Measurements from ENCODE around the gene FAT1. TPM values are rescaled to one million over a fixed set of nuclear protein-coding genes. Genes with fewer than 3 reads are reported as not detected.

The FAT1 gene
- total RNA-seq, 4 donors from 2014 or later, result 2.3 to 9.7 (median 4.8) TPM

- Histone ChIP-seq H3K4me3 (no peak overlapping the region), H3K27ac (no peak overlapping the region), H3K9me3 (no peaks in the 10 kb centered on the region), H3K27me3 (no peaks in the 10 kb centered on the region), H3K36me3 (no peaks in the 10 kb centered on the region), H3K4me1 (no peaks in the 10 kb centered on the region)
- no peak for TF ChIP-seq CTCF (IDR thresholded peaks at IDR 0.05 in 4 of 5, conservative IDR thresholded peaks at IDR 0.05 in 1 of 5)
- TF ChIP-seq POLR2A (IDR thresholded peaks at IDR 0.05), result no peak
- intact Hi-C loops (cut with DNase I; ENCODE audit: low total_unique reads) (no loop called here), in situ Hi-C loops (cut with MboI; ENCODE audit: low sequenced_read_pairs in 4 of 4) (loop anchor here in 1 of 4 donors (25.0 kb wide), 1 partner anchor 304 kb away; no protein-coding TSS in a partner anchor)
- ATAC-seq (no peak), DNase-seq (no peak)
Observed at GRCh38 chr4:186591651-186592050, 132.0 kb downstream of the FAT1 start.

- DNase-seq (no peak), ATAC-seq (no peak)
- intact Hi-C loops (cut with DNase I; ENCODE audit: low total_unique reads) (no loop called here), in situ Hi-C loops (cut with MboI; ENCODE audit: low sequenced_read_pairs in 4 of 4) (loop anchor here (5.0 to 25.0 kb wide), 3 partner anchors 286 to 301 kb away; no protein-coding TSS in a partner anchor)
- Histone ChIP-seq H3K27me3 (no peaks in the 10 kb centered on the region), H3K27ac (no peak overlapping the region), H3K36me3 (no peaks in the 10 kb centered on the region), H3K9me3 (no peaks in the 10 kb centered on the region), H3K4me1 (no peaks in the 10 kb centered on the region), H3K4me3 (no peak overlapping the region)
- no peak for TF ChIP-seq POLR2A (IDR thresholded peaks at IDR 0.05)
- TF ChIP-seq CTCF (IDR thresholded peaks at IDR 0.05 in 4 of 5, conservative IDR thresholded peaks at IDR 0.05 in 1 of 5), result no peak
Observed at GRCh38 chr4:186588503-186588902, 135.2 kb downstream of the FAT1 start.

DNA sequence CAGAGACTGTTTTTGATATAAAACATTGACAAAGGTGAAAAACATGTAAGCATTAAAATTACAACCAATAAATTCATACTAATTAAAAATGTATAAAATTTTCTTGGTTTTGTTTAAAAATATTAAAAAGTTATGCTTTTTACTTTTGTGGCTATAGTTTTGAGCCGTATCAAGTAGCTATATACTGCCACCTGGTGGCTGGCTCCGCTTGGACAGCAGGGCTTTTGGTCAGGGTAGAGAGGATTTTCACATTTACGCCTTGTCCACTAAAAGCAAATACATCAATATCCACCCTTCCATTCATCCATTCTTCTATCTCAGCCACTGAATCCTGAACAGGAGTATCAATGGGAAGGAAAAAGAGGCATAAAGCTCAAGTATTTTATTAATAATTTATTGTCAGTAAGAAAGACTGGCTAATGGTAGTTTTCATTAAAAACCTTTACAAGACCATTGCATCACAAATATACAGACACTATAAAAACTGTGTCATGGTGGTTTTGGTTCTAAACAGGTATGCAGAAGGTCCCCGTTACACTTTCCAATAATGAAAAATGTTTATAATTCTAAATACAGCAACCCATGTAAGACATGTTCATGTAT, 136.1 kb downstream of the FAT1 start:
- DNase-seq, result peak in 1 of 2 donors; percentile 19
- TF ChIP-seq POLR2A (IDR thresholded peaks at IDR 0.05), result no peak
- peak; percentile 45 to 84 (median 53) for TF ChIP-seq CTCF (IDR thresholded peaks at IDR 0.05 in 4 of 5, conservative IDR thresholded peaks at IDR 0.05 in 1 of 5)
- no peaks in the 10 kb centered on the region for H3K9me3 ChIP-seq
- no peak for ATAC-seq
- H3K4me3 ChIP-seq, result no peak overlapping the region
- in situ Hi-C loops (cut with MboI; ENCODE audit: low sequenced_read_pairs in 4 of 4), result loop anchor here (5.0 to 25.0 kb wide), 3 partner anchors 285 to 300 kb away; no protein-coding TSS in a partner anchor
- no peaks in the 10 kb centered on the region for H3K27me3 ChIP-seq
- no peaks in the 10 kb centered on the region for H3K36me3 ChIP-seq
- no peaks in the 10 kb centered on the region for H3K4me1 ChIP-seq
- intact Hi-C loops (cut with DNase I; ENCODE audit: low total_unique reads), result loop anchor here (2.0 kb wide), 2 partner anchors 291 to 519 kb away; partner anchors contain the start of gene TLR3
- no peak overlapping the region for H3K27ac ChIP-seq

DNA sequence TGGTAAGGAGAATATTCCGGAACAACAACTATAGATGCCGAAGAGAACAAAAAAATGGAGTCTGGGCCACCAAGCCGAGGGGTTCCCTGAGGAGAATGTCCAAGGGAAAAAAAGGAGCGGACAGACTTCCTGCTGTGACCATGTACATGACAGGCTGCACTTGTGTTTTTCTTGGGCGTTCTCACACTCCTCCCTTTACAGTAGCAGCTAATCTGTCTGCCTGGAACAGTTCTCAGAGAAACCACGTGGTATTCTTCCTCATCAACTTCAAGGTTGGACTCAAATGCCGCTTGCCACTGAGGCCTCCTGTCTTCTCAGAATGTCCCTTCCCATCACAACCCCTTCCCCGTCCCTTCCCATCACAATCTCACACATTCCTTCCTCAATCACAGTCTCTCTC, 137.5 kb downstream of the FAT1 start:
- ATAC-seq (no peak), DNase-seq (no peak)
- TF ChIP-seq CTCF (IDR thresholded peaks at IDR 0.05 in 4 of 5, conservative IDR thresholded peaks at IDR 0.05 in 1 of 5) (no peak), POLR2A (IDR thresholded peaks at IDR 0.05) (no peak)
- H3K9me3 ChIP-seq, result no peaks in the 10 kb centered on the region
- in situ Hi-C loops (cut with MboI; ENCODE audit: low sequenced_read_pairs in 4 of 4), result loop anchor here (5.0 to 25.0 kb wide), 3 partner anchors 284 to 299 kb away; no protein-coding TSS in a partner anchor
- H3K27me3 ChIP-seq, result no peaks in the 10 kb centered on the region
- H3K27ac ChIP-seq, result no peak overlapping the region
- no peak overlapping the region for H3K4me3 ChIP-seq
- no peaks in the 10 kb centered on the region for H3K4me1 ChIP-seq
- no peaks in the 10 kb centered on the region for H3K36me3 ChIP-seq
- intact Hi-C loops (cut with DNase I; ENCODE audit: low total_unique reads), result loop anchor here (2.0 kb wide), 2 partner anchors 289 to 517 kb away; partner anchors contain the start of gene TLR3

Data from gastrocnemius medialis (tissue), 4 donors.